HepG2 (cell line): Measurements from ENCODE around the gene FOSB. TPM values are rescaled to one million over a fixed set of nuclear protein-coding genes. Genes with fewer than 3 reads are reported as not detected.

Experiments used
- BHLHE40 ChIP-seq: IDR thresholded peaks from 2 replicates; pipeline ENCODE4 v1.6.1; 2011; ENCODE audit warnings: low read length, improper control_type of control experiment
- CBX1 ChIP-seq: IDR thresholded peaks from one replicate; pipeline ENCODE4 v1.6.1; 2016; ENCODE audit warnings: antibody characterized with exemption, low read depth
- CEBPG ChIP-seq: IDR thresholded peaks from 2 replicates; pipeline ENCODE4 v1.6.1; 2016
- DZIP1 ChIP-seq: sonication (generic); formaldehyde crosslinking; IDR thresholded peaks from 2 replicates; pipeline ENCODE4 v1.5.0; 2020; ENCODE audit warnings: mild to moderate bottlenecking, missing genetic modification reagents
- ELF1 ChIP-seq: sonication (generic); formaldehyde crosslinking; IDR thresholded peaks from 2 replicates; pipeline ENCODE4 v1.4.0; 2020; ENCODE audit warnings: missing genetic modification reagents
- FOSL1 ChIP-seq: sonication (generic); formaldehyde crosslinking; IDR thresholded peaks from 2 replicates; pipeline ENCODE4 v1.9.0; 2021; ENCODE audit warnings: missing genetic modification reagents, borderline replicate concordance
- FOXA3 ChIP-seq: IDR thresholded peaks from 2 replicates; pipeline ENCODE4 v1.6.1; 2016; ENCODE audit warnings: missing genetic modification reagents, missing compliant biosample characterization
- FUBP1 ChIP-seq: sonication (generic); formaldehyde crosslinking; IDR thresholded peaks from 2 replicates; pipeline ENCODE4 v1.5.1; 2020; ENCODE audit warnings: missing genetic modification reagents, mild to moderate bottlenecking, borderline replicate concordance
- NCOR1 ChIP-seq: fragments of 200-600 bp; sonication (generic); IDR thresholded peaks from 2 replicates; pipeline ENCODE4 v1.7.0; 2017; ENCODE audit warnings: antibody characterized with exemption, low read length, borderline replicate concordance
- NFYB ChIP-seq: sonication (generic); formaldehyde crosslinking; IDR thresholded peaks from 2 replicates; pipeline ENCODE4 v1.4.0; 2020; ENCODE audit warnings: missing genetic modification reagents
- RNF2 ChIP-seq: fragments of 450-650 bp; conservative IDR thresholded peaks from 2 replicates; pipeline ENCODE4 v1.6.1; 2016; ENCODE audit warnings: low read depth
- SRSF1 ChIP-seq: fragments of 200-400 bp; formaldehyde crosslinking; optimal IDR thresholded peaks from 2 replicates; pipeline ENCODE3; 2017; ENCODE audit warnings: mild to moderate bottlenecking, low read depth, low read length, moderate library complexity
- ZBED4 ChIP-seq: sonication (generic); formaldehyde crosslinking; IDR thresholded peaks from 2 replicates; pipeline ENCODE4 v1.4.0; 2020; ENCODE audit warnings: missing genetic modification reagents, borderline replicate concordance
- ZC3H4 ChIP-seq: sonication (generic); formaldehyde crosslinking; IDR thresholded peaks from 2 replicates; pipeline ENCODE4 v1.4.0; 2020; ENCODE audit warnings: missing genetic modification reagents, borderline replicate concordance
- ZNF224 ChIP-seq: sonication (generic); formaldehyde crosslinking; IDR thresholded peaks from 2 replicates; pipeline ENCODE4 v1.5.0; 2020; ENCODE audit warnings: mild to moderate bottlenecking, missing genetic modification reagents
- ZNF552 ChIP-seq: sonication (generic); formaldehyde crosslinking; IDR thresholded peaks from 2 replicates; pipeline ENCODE4 v1.9.0; 2022; ENCODE audit warnings: missing genetic modification reagents, mild to moderate bottlenecking, borderline replicate concordance
- ZNF761 ChIP-seq: sonication (generic); formaldehyde crosslinking; conservative IDR thresholded peaks from 2 replicates; pipeline ENCODE4 v1.4.0; 2020; ENCODE audit warnings: mild to moderate bottlenecking, missing genetic modification reagents
- ZSCAN20 ChIP-seq: sonication (generic); formaldehyde crosslinking; IDR thresholded peaks from 2 replicates; pipeline ENCODE4 v1.4.0; 2020; ENCODE audit warnings: missing genetic modification reagents, mild to moderate bottlenecking, borderline replicate concordance
- polyA plus RNA-seq, 8 experiments: library from polyadenylated mRNA; depleted of rRNA in 3 of 8; stranded (reverse) in 7 of 8; unstranded in 1 of 8; fragments of >200 nt; fragmentation: Illumina TruSeq in 4 of 8; extraction: Trizol in 4 of 8; gene quantifications; 2 replicates each; pipeline versions ENCODE4 v1.2.1 to v1.2.3, GENCODE V29; 2011 to 2016; ENCODE audit warnings: low read depth in 4 of 8, missing spikeins in 1 of 8, mixed read lengths in 1 of 8; ENCODE audit not compliant: insufficient read depth in 1 of 8
- total RNA-seq, 5 experiments: library from RNA; depleted of rRNA; stranded (reverse); fragments of >200 nt; fragmentation: Illumina TruSeq; extraction: Trizol; gene quantifications; 2 replicates each; pipeline ENCODE4 v1.2.3, GENCODE V29; 2016; ENCODE audit warnings: low read depth in 1 of 5
- TF ChIP-seq, protein P1 (sequence below): sonication (generic); formaldehyde crosslinking; IDR thresholded peaks from 2 replicates; pipeline ENCODE4 v1.5.0; 2020; ENCODE audit warnings: missing genetic modification reagents, mild to moderate bottlenecking, borderline replicate concordance
- TF ChIP-seq, protein P2 (sequence below): IDR thresholded peaks from 2 replicates; pipeline ENCODE4 v1.6.1; 2016; ENCODE audit warnings: missing genetic modification reagents, missing compliant biosample characterization

Gene FOSB
- total and polyA plus RNA-seq, 2 of the 13 experiments (the other 11 are each of a cell fraction or from before 2014, with no cell fraction given), result 2.8 to 6.0 TPM

DNA sequence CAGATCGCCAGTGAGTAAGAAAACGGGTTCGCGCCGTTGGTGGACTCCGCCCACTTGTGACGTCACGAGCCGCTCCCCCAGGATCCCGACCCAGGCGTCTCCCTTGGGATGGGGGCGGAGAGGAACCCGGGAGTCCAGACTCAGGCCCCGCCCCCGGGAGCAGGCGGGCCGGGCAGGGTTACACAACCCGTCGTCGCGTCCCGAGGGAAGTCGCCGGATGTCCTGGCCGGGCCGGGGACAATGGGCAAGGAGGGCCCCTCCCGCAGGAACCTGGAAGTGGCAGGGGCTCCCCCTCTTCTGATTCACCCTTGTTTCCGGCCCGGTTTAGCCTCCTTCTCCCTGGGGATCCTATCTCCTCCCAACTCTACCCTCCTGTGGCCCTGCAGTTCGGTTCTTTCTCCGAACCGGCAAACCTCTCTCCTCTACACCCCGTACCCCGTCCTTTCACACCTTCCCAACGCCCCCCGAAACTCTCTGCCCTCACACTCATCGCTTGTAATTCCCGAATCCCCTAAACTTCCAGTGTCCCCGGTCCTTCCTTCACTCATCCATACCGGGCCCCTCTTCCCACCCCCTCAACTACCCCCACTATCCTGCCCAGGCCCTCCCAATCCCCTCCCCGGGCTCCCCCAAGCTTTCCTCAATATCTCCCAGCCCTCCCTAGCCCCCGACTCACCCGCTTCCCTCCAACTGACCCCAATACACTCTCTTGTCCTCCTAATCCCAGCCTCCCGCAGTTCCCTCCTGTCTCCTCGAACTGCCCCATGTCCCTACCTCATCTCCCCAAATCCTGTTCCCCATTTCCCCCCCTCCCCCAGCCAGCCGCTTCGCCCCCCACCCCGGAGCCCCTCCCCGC is 24.1 kb upstream of the FOSB start (continued):
- peak; percentile 94 for TF ChIP-seq ZBED4
- TF ChIP-seq FOXA3 (CRISPR knock-in tag), result peak; percentile 52
- TF ChIP-seq CEBPG (CRISPR knock-in tag), result peak; percentile 92
- TF ChIP-seq, protein P1, sequence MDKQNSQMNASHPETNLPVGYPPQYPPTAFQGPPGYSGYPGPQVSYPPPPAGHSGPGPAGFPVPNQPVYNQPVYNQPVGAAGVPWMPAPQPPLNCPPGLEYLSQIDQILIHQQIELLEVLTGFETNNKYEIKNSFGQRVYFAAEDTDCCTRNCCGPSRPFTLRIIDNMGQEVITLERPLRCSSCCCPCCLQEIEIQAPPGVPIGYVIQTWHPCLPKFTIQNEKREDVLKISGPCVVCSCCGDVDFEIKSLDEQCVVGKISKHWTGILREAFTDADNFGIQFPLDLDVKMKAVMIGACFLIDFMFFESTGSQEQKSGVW (CRISPR knock-in tag), result no peak
- no peak for TF ChIP-seq NCOR1
- TF ChIP-seq DZIP1, result no peak; the same call in 1 of the 2 replicates
- no peak for TF ChIP-seq FOSL1
- TF ChIP-seq ZNF224 (CRISPR knock-in tag), result no peak
- TF ChIP-seq ZNF761 (CRISPR knock-in tag), result no peak
- no peak for TF ChIP-seq ZC3H4
- peak; percentile 57 for TF ChIP-seq SRSF1
- peak; percentile 70 for TF ChIP-seq ELF1 (CRISPR knock-in tag)
- no peak for TF ChIP-seq FUBP1 (CRISPR knock-in tag)
- no peak for TF ChIP-seq BHLHE40
- no peak for TF ChIP-seq CBX1
- 0 out of 2 replicates have a peak, but pooled peaks have one; percentile 27 for TF ChIP-seq ZNF552 (CRISPR knock-in tag)
- TF ChIP-seq RNF2, result no peak
- no peak for TF ChIP-seq ZSCAN20 (CRISPR knock-in tag)
- TF ChIP-seq, protein P2, sequence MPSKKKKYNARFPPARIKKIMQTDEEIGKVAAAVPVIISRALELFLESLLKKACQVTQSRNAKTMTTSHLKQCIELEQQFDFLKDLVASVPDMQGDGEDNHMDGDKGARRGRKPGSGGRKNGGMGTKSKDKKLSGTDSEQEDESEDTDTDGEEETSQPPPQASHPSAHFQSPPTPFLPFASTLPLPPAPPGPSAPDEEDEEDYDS (CRISPR knock-in tag), result peak; percentile 57; the same call in 1 of the 2 replicates
- TF ChIP-seq NFYB (CRISPR knock-in tag), result no peak
